SJSA1 (cell line): ENCODE results near the gene STUB1. TPM values are rescaled to one million over a fixed set of nuclear protein-coding genes. Genes with fewer than 3 reads are reported as not detected.

Experiments used
- DNase-seq, 2 experiments: peaks; one replicate each; pipeline ENCODE4 v3.0.0-alpha.2; 2015 to 2020; ENCODE audit warnings: low spot score in 2 of 2, low read depth in 1 of 2
- H3K27ac ChIP-seq: fragments of 250-450 bp; sonication (Bioruptor Pico); 2 replicates; pipeline ENCODE4 v1.5.1; 2020; ENCODE audit warnings: mild to moderate bottlenecking, moderate library complexity
- H3K27me3 ChIP-seq: fragments of 250-450 bp; sonication (Bioruptor Pico); replicated peaks from 2 replicates; pipeline ENCODE4 v1.5.1; 2020; ENCODE audit warnings: mild to moderate bottlenecking, moderate library complexity
- H3K36me3 ChIP-seq: fragments of 250-450 bp; sonication (Bioruptor Pico); 2 replicates; pipeline ENCODE4 v1.5.1; 2020; ENCODE audit warnings: mild to moderate bottlenecking
- H3K4me1 ChIP-seq: fragments of 250-450 bp; sonication (Bioruptor Pico); replicated peaks from 2 replicates; pipeline ENCODE4 v1.6.1; 2021; ENCODE audit warnings: mild to moderate bottlenecking
- H3K4me3 ChIP-seq: fragments of 250-450 bp; sonication (Bioruptor Pico); 2 replicates; pipeline ENCODE4 v1.5.1; 2020; ENCODE audit warnings: mild to moderate bottlenecking
- H3K9me3 ChIP-seq: fragments of 250-450 bp; sonication (Bioruptor Pico); replicated peaks from 2 replicates; pipeline ENCODE4 v1.5.1; 2020; ENCODE audit warnings: mild to moderate bottlenecking
- total RNA-seq: library from RNA; depleted of rRNA; stranded (reverse); fragments of >200 nt; shearing (Covaris generic); gene quantifications from 2 replicates; pipeline ENCODE4 v1.2.3, GENCODE V29; 2014

Gene STUB1
- total RNA-seq, 1 experiment from 2014 or later: 150 TPM

DNA sequence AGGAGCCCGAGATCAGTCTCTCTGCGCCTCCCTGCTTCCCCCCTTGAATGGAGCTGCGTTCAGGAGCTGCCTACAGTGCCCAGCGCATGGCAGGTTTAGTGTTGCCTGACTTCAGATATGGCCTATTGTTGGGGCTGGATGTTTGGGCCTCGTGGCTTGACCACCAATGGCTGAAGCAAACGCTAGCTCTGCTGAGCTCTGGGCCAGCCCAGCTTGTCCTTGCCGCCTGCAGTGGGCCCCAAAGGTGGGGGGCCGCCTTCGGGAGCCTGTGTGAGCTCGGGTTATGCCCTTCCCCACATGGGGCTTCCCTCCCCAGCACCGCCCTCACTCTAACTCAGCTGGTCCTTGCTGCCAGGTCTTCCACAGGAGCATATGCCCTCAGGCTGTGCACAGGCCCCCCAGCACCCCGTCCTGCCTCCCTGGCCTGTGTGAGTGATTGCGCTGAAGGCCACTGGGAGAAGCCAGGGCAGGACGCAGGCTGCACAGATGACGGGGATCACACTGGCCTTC, 42.1 kb upstream of the STUB1 start:
- DNase-seq: no peak
- H3K4me3 ChIP-seq: no peak overlapping the region
- peaks cover 4% of the 10 kb centered on the region for H3K9me3 ChIP-seq
- peaks cover 12% of the 10 kb centered on the region for H3K36me3 ChIP-seq
- H3K4me1 ChIP-seq: peaks cover 34% of the 10 kb centered on the region
- no peak overlapping the region for H3K27ac ChIP-seq
- peaks cover 11% of the 10 kb centered on the region for H3K27me3 ChIP-seq

DNA sequence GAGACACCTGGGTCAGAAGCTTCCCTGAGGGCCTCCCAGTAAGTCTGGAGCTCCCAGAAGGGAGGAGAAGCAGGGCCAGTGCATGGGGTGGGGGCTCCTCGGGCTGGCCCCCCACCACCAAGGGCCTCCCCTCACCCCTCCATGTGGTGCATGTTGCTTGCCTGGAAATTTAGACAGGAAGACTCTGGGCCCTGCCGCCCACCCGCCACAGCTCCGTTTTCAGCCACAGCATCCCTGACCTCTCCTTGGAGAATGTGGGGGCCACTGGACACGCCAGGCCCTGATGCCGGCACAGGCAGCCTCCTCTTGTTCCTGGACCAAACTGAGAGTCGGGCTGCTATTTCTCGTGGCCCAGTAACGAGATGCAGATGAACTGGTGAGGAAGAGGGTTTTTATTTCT, 41.4 kb upstream of the STUB1 start:
- Histone ChIP-seq H3K27me3 (peaks cover 11% of the 10 kb centered on the region), H3K4me3 (no peak overlapping the region), H3K9me3 (peaks cover 4% of the 10 kb centered on the region), H3K36me3 (peaks cover 7% of the 10 kb centered on the region), H3K4me1 (peaks cover 34% of the 10 kb centered on the region), H3K27ac (no peak overlapping the region)
- DNase-seq: no peak

DNA sequence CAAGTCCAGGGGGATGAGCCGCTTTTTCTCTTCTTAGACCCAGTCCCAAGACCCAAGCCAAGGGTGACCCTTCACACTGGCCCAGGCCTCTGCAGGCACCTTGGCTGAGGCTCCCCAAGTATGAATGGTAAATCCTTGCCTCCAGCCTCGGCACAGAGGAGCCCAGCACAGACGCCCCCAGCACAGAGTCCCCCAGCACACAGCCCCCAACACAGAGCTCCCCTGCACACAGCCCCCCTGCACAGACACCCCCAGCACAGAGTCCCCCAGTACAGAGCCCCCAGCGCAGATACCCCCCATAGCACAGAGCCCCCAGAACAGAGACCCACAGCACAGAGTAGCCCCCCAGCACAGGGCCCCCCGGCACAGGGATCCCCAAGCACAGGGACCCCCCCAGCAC, 39.6 kb upstream of the STUB1 start:
- Histone ChIP-seq H3K27me3 (peaks cover 11% of the 10 kb centered on the region), H3K9me3 (peaks cover 4% of the 10 kb centered on the region), H3K4me3 (no peak overlapping the region), H3K27ac (no peak overlapping the region), H3K36me3 (no peaks in the 10 kb centered on the region; the same call in none of the 2 replicates), H3K4me1 (peaks cover 26% of the 10 kb centered on the region)
- DNase-seq: no peak

DNA sequence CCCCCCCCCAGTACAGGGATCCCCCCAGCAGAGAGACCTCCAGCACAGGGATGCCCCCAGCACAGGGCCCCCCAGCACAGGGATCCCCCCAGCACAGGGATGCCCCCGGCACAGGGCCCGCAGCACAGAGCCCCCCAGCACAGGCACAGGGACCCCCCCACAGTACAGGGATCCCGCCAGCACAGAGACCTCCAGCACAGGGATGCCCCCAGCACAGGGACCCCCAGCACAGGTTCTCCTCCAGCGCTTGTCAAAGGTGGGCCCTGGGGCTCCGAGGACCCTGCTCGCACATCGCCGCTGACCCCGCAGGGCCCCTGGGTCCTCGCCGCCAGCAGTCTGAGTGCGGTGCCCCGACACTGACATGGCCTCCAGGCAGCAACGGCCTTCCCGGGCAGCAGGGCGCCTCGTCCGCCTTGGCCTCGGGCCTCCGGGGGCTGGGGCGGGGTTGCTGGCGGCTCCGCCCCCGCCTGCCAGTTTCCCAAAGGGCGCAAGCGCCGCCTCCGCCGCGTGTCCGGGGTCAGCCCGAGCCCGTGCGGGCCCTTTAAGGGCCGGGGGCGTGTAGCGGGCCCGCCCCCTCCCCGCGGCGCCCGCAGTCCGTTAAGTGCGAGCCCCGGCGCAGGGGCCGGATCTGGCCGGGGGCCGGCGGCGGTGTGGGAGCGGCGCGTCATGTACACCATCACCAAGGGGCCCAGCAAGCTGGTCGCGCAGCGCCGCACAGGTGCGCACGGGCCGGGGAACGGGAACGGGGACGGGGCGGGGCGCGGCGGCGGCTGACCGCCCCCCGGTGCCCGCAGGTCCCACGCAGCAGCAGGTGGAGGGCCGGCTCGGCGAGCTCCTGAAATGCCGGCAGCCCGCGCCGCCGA, 38.7 kb upstream of the STUB1 start, which contains the start of gene MCRIP2:
Gene MCRIP2 (plus strand): TSS at position 503 of the 863 bp plus-strand sequence. CDS start 164 bp downstream, at position 667.
- Histone ChIP-seq H3K27me3 (peaks cover 15% of the 10 kb centered on the region), H3K4me1 (peaks cover 18% of the 10 kb centered on the region), H3K27ac (no peak within 1 kb of the TSS), H3K4me3 (peak within 1 kb of the TSS; percentile 56), H3K9me3 (peaks cover 4% of the 10 kb centered on the region), H3K36me3 (no peaks in the 10 kb centered on the region; the same call in 1 of the 2 replicates)
- DNase-seq: peak; percentile 55 to 71

DNA sequence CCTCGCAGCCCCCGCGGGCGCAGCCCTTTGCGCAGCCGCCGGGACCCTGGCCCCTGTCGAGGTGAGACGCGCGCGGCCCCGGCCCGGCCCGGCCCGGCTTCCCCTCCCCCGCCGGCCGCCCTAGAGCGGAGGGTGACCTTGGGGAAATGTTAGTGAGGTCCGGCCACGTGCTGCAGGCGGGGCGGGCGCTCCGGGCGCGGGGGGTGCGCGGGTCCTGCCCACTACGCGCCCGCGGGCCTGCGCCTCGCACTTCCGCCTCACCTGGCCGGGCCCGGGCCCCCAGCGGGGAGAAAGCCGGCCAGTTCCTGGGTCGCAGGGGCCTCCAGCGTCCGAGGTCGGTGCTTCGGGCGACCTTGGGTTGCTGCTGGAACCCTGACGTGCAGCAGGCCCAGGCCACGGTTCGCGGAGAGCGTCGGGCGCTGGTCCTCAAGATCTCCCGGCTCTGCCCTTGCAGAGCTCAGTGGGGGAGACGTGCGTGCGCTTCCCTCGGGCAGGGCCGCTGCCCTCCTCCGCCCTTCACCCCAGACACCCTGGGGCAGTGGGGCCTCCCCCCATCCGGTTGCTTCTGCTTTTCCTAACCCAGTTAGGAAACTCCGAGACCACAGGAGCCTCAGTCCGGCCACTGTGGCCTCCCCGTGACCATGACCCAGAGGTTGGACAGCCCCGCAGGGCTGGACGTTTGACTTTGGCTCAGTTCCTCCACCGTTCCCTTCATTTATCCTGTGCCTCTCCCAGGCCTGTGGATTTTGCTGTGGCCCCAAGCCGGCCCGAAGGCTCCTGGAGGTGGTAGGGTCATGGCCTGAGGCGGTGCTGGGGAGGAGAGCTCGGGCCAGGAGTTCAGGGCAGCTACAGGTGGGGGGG, 37.8 kb upstream of the STUB1 start:
- H3K4me1 ChIP-seq: peaks cover 15% of the 10 kb centered on the region
- H3K9me3 ChIP-seq: peaks cover 4% of the 10 kb centered on the region
- peak overlapping the region; percentile 56 for H3K4me3 ChIP-seq
- no peak for DNase-seq
- H3K27ac ChIP-seq: no peak overlapping the region
- no peaks in the 10 kb centered on the region; the same call in 1 of the 2 replicates for H3K36me3 ChIP-seq
- peaks cover 15% of the 10 kb centered on the region for H3K27me3 ChIP-seq

DNA sequence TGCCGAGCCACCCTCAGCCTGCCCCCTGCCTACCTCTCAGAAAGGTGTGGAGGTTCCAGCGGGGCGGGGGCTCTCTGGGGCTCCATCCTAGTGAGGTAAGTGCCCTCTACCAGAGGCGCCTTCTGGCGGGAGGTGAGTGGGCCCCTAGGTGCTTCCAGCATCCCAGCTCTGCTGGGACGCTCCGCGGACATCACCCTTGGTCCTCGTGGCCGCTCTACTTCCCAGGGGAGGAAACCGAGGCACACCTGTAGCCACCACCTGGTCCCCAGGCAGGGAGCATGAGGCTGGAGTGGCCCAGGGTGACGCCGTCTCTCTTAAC, 37.2 kb upstream of the STUB1 start:
- DNase-seq: no peak
- H3K27me3 ChIP-seq: peaks cover 15% of the 10 kb centered on the region
- peaks cover 15% of the 10 kb centered on the region for H3K4me1 ChIP-seq
- no peaks in the 10 kb centered on the region; the same call in 1 of the 2 replicates for H3K36me3 ChIP-seq
- H3K4me3 ChIP-seq: no peak overlapping the region
- H3K27ac ChIP-seq: no peak overlapping the region
- peaks cover 4% of the 10 kb centered on the region for H3K9me3 ChIP-seq

DNA sequence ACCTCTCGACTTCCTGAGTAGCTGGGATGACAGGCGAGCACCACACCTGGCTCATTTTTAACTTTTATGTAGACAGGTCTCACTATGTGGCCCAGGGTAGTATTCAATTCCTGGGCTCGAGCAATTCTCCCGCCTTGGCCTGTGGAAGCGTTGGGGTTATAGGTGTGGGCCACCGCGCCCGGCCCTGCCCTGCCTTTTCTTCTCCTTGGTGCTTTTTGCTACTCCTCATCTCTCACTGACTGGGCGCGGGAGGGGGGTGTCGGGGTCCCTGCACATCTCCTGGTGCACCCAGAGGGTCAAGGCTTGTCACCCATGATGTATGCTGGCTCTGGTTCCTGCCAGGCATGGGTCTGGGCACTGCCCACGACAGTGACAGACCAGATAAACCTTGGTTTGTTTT, 35.7 kb upstream of the STUB1 start:
- DNase-seq: no peak
- Histone ChIP-seq H3K4me3 (no peak overlapping the region), H3K36me3 (peaks cover 7% of the 10 kb centered on the region; the same call in 1 of the 2 replicates), H3K27me3 (peaks cover 15% of the 10 kb centered on the region), H3K27ac (no peak overlapping the region), H3K9me3 (peaks cover 4% of the 10 kb centered on the region), H3K4me1 (peaks cover 29% of the 10 kb centered on the region)

DNA sequence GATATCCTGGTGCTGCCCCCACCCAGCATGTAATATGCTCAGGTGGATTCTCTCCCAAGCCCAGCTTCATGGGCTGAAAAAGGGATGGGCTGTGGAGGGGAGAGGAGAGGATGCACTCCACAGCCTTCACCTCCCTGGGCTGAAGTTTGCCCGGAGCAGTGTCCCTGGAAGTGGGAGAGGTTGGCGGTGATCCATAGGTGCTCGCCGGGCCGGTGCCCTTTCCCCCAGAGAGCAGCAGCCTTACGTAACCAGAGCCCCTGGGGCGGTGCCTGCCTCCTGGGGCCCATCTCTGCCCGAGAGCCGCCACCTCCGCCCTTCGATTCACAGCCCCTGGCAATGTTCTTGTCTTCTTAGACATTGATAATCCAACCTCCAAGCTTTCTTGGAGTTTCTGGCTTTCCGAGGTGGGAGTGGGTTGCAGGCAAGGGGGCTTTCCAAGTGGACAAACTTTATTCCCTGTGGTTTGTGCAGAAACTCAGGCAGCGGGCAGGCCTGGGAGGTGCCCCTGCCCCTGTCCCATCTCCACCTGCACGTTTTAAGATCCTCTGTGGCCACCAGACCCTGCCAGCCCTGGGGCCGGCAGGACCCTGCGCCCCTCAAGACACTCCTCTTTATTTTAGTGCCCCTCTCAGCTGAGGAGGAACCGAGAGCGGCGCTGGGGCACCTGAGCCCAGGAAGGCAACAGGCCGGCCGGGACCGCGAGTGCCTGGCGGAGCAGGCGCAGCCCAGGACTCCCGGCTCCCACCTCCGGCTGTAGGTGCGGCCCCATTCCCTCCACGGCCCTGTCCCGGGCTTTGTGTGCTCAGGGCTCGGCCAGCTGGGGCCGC, 34.1 kb upstream of the STUB1 start:
- H3K27ac ChIP-seq: no peak overlapping the region
- H3K36me3 ChIP-seq: peaks cover 14% of the 10 kb centered on the region; the same call in 1 of the 2 replicates
- H3K4me1 ChIP-seq: peaks cover 37% of the 10 kb centered on the region
- DNase-seq: no peak
- H3K4me3 ChIP-seq: no peak overlapping the region
- peaks cover 4% of the 10 kb centered on the region for H3K9me3 ChIP-seq
- peaks cover 15% of the 10 kb centered on the region for H3K27me3 ChIP-seq

DNA sequence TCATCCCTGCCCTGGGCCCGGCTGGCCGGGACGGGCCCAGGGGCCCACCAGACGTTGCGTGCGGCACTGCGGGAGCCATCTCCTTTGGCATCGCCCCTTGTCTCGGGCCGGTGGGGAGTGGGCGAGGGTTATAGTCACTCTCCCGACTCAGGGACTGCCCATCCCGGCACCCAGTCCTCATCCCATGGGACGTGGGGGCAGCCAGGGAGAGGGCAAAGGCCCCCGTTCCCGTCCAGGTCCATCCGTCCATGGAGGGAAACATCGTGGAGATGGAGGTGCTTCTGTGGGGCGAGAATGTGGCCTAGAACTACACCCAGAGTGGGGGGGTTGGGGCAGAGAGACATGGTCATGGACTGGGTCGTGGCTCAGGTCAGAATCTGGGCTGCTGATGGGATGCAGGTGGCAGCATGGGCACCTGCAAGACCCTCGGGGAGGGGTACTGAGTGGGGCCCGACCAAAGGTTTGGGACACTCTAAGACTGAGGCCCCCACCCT, 33.5 kb upstream of the STUB1 start:
- Histone ChIP-seq H3K36me3 (peaks cover 16% of the 10 kb centered on the region), H3K27ac (no peak overlapping the region), H3K9me3 (peaks cover 1% of the 10 kb centered on the region), H3K27me3 (peaks cover 13% of the 10 kb centered on the region), H3K4me1 (peaks cover 32% of the 10 kb centered on the region), H3K4me3 (no peak overlapping the region)
- DNase-seq: no peak

DNA sequence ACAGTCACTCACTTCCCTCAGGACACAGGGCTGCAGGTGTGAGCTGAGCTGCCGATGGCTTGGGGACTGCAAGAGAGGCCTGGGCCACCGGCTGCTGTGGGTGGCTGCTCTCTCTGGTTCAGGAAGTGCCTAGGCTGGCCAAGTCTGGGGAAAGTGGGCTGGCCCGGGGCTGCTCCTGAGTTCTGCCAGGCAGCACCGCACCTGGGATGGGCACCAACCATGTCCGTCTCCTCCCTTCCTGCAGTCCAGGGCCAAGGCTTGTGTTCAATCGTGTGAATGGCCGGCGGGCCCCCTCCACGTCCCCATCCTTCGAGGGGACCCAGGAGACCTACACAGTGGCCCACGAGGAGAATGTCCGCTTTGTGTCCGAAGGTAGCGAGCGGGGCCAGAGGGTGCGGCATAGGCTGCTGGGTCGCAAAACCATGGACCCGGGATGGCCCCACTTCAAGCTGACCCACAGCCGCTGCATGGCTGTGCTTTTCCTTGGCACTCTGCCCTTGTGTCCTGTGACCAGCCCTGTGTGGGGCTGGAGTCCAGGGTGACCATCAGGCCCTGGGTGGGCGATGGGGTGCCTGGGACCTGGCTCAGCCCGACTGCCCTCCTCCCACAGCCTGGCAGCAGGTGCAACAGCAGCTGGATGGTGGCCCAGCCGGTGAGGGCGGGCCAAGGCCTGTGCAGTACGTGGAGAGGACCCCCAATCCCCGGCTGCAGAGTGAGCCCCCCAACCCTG, 32.9 kb upstream of the STUB1 start:
- Histone ChIP-seq H3K4me1 (peaks cover 26% of the 10 kb centered on the region), H3K4me3 (no peak overlapping the region), H3K9me3 (no peaks in the 10 kb centered on the region), H3K36me3 (peaks cover 22% of the 10 kb centered on the region), H3K27ac (no peak overlapping the region), H3K27me3 (peaks cover 7% of the 10 kb centered on the region)
- DNase-seq: no peak

DNA sequence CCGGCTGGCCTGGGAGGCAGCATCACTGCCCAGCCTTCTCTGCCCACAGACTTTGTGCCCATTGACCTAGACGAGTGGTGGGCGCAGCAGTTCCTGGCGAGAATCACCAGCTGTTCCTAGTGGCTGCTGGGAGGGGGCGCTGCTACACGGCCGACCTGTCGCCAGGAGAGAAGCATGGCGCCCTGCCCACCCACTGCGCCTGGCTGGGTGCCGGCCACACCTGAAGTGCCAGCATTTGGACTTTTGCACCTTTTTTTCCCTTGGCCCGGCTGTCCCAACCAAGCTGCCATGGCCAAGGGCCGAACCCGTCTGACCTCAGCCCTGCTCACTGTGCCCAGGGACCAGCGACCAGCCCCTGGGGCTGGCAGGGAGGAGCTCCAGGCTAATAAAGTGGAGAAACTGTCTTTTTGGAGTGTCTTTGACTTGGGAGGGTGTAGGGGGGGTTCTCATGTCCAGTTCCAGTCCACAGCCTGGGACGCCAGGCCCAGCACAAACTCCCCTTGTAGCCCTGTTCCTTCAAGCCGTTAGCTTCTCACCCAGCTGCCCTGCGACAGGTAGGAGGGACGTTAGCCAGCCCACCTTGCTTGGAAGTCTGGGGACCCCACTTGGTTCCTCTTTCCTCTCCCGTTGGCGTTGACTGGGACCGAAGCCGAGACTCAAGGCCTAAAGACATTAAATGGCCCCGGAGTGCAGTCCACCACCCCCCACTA, 32.0 kb upstream of the STUB1 start:
- H3K4me1 ChIP-seq: peaks cover 25% of the 10 kb centered on the region
- H3K9me3 ChIP-seq: no peaks in the 10 kb centered on the region
- peak overlapping the region; percentile 75 for H3K27ac ChIP-seq
- H3K4me3 ChIP-seq: peak overlapping the region; percentile 81
- peaks cover 4% of the 10 kb centered on the region for H3K27me3 ChIP-seq
- peak in 1 of 2 experiments; percentile 32 for DNase-seq
- H3K36me3 ChIP-seq: peaks cover 30% of the 10 kb centered on the region
